ENCODE measurements around the gene CD8B2.
"Not testable (repeated sequence)": the region's sequence is repeated elsewhere in the genome, so short reads cannot be mapped to it uniquely, and the experiment has no call there.

Gene CD8B2

GRCh38 chr2:106553321-106553720 lies 66.2 kb downstream of the CD8B2 start:
- no peak for DNase-seq

GRCh38 chr2:106554411-106554810 lies 67.2 kb downstream of the CD8B2 start:
- DNase-seq, result no peak

- no peak for DNase-seq
Observed at GRCh38 chr2:106555053-106555452, 67.9 kb downstream of the CD8B2 start.

- DNase-seq, result not testable (repeated sequence)
Observed at GRCh38 chr2:106559786-106560185, 72.6 kb downstream of the CD8B2 start.

GRCh38 chr2:106560773-106561172 lies 73.6 kb downstream of the CD8B2 start:
- DNase-seq, result no peak

GRCh38 chr2:106561356-106561755 lies 74.2 kb downstream of the CD8B2 start:
- no peak for DNase-seq

- DNase-seq, result no peak
Observed at GRCh38 chr2:106561803-106562202, 74.6 kb downstream of the CD8B2 start.

- no peak for DNase-seq
Observed at GRCh38 chr2:106562268-106563186, 75.4 kb downstream of the CD8B2 start.

GRCh38 chr2:106563195-106563594 lies 76.0 kb downstream of the CD8B2 start:
- no peak for DNase-seq

GRCh38 chr2:106565599-106565998 lies 78.4 kb downstream of the CD8B2 start:
- no peak for DNase-seq

GRCh38 chr2:106566050-106566449 lies 78.9 kb downstream of the CD8B2 start:
- no peak for DNase-seq

- not testable (repeated sequence) for DNase-seq
Observed at GRCh38 chr2:106566484-106566883, 79.3 kb downstream of the CD8B2 start.

- DNase-seq, result no peak
Observed at GRCh38 chr2:106570316-106570715, 83.2 kb downstream of the CD8B2 start.
